ENCODE results near the gene UNCX.

The UNCX gene

DNA sequence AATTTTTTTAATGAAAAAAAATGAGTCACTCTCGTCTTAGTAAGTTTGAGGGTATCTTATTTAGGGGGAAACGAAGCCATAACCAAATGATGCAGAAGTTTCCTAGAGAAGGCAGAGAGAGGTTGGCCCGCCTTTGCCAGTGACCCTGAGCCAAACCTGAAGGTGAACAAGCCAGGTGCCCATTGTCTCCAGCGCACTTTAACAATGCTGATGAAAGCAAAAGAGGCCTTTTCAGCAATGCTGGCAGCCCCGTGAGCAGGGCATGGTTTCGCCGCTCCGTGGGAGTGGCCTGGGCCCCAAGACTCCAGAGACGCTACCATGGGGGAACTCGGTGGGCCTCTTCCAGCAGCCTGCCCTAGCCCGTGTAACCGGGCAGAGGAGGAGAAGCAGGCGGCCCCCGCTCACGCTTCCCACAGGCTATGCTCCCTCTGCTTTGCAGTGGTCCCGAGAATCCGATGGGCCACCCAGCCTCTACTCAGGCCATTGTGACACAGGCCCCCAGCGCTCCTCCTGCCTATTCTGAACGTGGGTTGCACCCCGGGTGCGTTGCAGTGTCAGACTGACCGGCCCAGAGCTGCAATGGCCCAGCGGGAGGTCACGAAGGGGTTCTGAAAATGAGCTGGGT lies 14.0 kb upstream of the UNCX start:
- no peak overlapping the region for H3K9ac ChIP-seq (ENCODE audit: low read length)
- DNase-seq, result no peak
- H4K12ac ChIP-seq (ENCODE audit: low read depth, low read length), result no peak overlapping the region
- no peak overlapping the region for H3K27ac ChIP-seq (ENCODE audit: low read depth, low read length)
- H3K14ac ChIP-seq (ENCODE audit: low read length), result no peak overlapping the region
- H4K91ac ChIP-seq (ENCODE audit: low read depth, low read length), result no peak overlapping the region
- no peak overlapping the region for H3K4me2 ChIP-seq (ENCODE audit: low read length)
- no peak overlapping the region for H3K23ac ChIP-seq (ENCODE audit: low read length)
- no CpG with 5 or more reads among the region's 24 CpGs for WGBS (ENCODE audit: extremely low coverage, insufficient coverage, insufficient read length)
- H3K79me1 ChIP-seq (ENCODE audit: low read length), result no peaks in the 10 kb centered on the region
- H3K9me3 ChIP-seq (ENCODE audit: insufficient read depth, low read depth, low read length), result peaks cover 1% of the 10 kb centered on the region
- H3K36me3 ChIP-seq (ENCODE audit: control insufficient read depth in 1 of 2, insufficient read depth in 2 of 2, low read length in 2 of 2), result no peaks in the 10 kb centered on the region
- H3K4me3 ChIP-seq (ENCODE audit: low read depth, low read length), result no peak overlapping the region
- H4K8ac ChIP-seq (ENCODE audit: low read depth, low read length), result no peak overlapping the region
- H3K27me3 ChIP-seq (ENCODE audit: insufficient read depth, low read length), result peaks cover 23% of the 10 kb centered on the region
- H2AFZ ChIP-seq (ENCODE audit: insufficient read depth, low read length, poor library complexity), result no peak overlapping the region
- no peak overlapping the region for H2AK5ac ChIP-seq (ENCODE audit: low read length)
- no peak overlapping the region for H3K4ac ChIP-seq (ENCODE audit: low read depth, low read length)
- H3K18ac ChIP-seq (ENCODE audit: low read length), result no peak overlapping the region
- no peaks in the 10 kb centered on the region for H3K79me2 ChIP-seq (ENCODE audit: control insufficient read depth, insufficient read depth, low read length, poor library complexity)
- H2BK120ac ChIP-seq (ENCODE audit: insufficient read depth, low read length, poor library complexity), result no peak overlapping the region
- no peak overlapping the region for H2BK12ac ChIP-seq (ENCODE audit: low read length)
- no peaks in the 10 kb centered on the region for H3K4me1 ChIP-seq (ENCODE audit: control insufficient read depth in 1 of 2, insufficient read depth in 2 of 2, low read length in 2 of 2)
- H2BK5ac ChIP-seq (ENCODE audit: low read depth, low read length, poor library complexity), result no peak overlapping the region

DNA sequence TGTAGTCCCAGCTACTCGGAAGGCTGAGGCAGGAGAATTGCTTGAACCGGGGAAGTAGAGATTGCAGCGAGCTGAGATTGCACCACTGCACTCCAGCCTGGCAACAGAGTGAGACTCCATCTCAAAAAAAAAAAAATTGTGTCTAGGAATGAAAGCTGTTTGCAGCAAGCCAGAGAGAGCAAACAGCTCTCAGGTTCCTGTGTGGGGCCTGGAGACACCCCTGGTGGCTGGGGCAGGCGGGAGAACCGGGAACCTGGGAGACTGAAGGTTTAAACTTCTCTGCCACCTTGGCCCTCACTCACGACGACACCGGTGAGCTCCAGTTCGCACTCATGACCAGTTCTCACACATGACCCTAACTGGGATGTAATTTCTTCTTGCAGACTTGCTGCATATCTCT lies 13.2 kb upstream of the UNCX start:
- Histone ChIP-seq H3K9ac (ENCODE audit: low read length) (no peak overlapping the region), H4K8ac (ENCODE audit: low read depth, low read length) (no peak overlapping the region), H3K36me3 (ENCODE audit: control insufficient read depth in 1 of 2, insufficient read depth in 2 of 2, low read length in 2 of 2) (no peaks in the 10 kb centered on the region), H2BK5ac (ENCODE audit: low read depth, low read length, poor library complexity) (no peak overlapping the region), H3K18ac (ENCODE audit: low read length) (no peak overlapping the region), H3K79me2 (ENCODE audit: control insufficient read depth, insufficient read depth, low read length, poor library complexity) (no peaks in the 10 kb centered on the region), H3K27ac (ENCODE audit: low read depth, low read length) (no peak overlapping the region), H2BK12ac (ENCODE audit: low read length) (no peak overlapping the region), H3K4ac (ENCODE audit: low read depth, low read length) (no peak overlapping the region), H3K27me3 (ENCODE audit: insufficient read depth, low read length) (peaks cover 32% of the 10 kb centered on the region), H4K12ac (ENCODE audit: low read depth, low read length) (no peak overlapping the region), H3K23ac (ENCODE audit: low read length) (no peak overlapping the region), H2AK5ac (ENCODE audit: low read length) (no peak overlapping the region), H2AFZ (ENCODE audit: insufficient read depth, low read length, poor library complexity) (no peak overlapping the region), H3K79me1 (ENCODE audit: low read length) (no peaks in the 10 kb centered on the region), H3K4me3 (ENCODE audit: low read depth, low read length) (no peak overlapping the region), H2BK120ac (ENCODE audit: insufficient read depth, low read length, poor library complexity) (no peak overlapping the region), H4K91ac (ENCODE audit: low read depth, low read length) (no peak overlapping the region), H3K9me3 (ENCODE audit: insufficient read depth, low read depth, low read length) (peaks cover 4% of the 10 kb centered on the region), H3K4me2 (ENCODE audit: low read length) (no peak overlapping the region), H3K4me1 (ENCODE audit: control insufficient read depth in 1 of 2, insufficient read depth in 2 of 2, low read length in 2 of 2) (no peaks in the 10 kb centered on the region), H3K14ac (ENCODE audit: low read length) (no peak overlapping the region)
- no peak for DNase-seq
- no CpG with 5 or more reads among the region's 9 CpGs for WGBS (ENCODE audit: extremely low coverage, insufficient coverage, insufficient read length)

- Histone ChIP-seq H3K27me3 (ENCODE audit: insufficient read depth, low read length) (peaks cover 35% of the 10 kb centered on the region), H3K79me2 (ENCODE audit: control insufficient read depth, insufficient read depth, low read length, poor library complexity) (no peaks in the 10 kb centered on the region), H3K36me3 (ENCODE audit: control insufficient read depth in 1 of 2, insufficient read depth in 2 of 2, low read length in 2 of 2) (no peaks in the 10 kb centered on the region), H3K14ac (ENCODE audit: low read length) (no peak overlapping the region), H3K18ac (ENCODE audit: low read length) (no peak overlapping the region), H3K4ac (ENCODE audit: low read depth, low read length) (no peak overlapping the region), H3K23ac (ENCODE audit: low read length) (no peak overlapping the region), H3K27ac (ENCODE audit: low read depth, low read length) (no peak overlapping the region), H3K9ac (ENCODE audit: low read length) (no peak overlapping the region), H2BK120ac (ENCODE audit: insufficient read depth, low read length, poor library complexity) (no peak overlapping the region), H2BK12ac (ENCODE audit: low read length) (no peak overlapping the region), H4K8ac (ENCODE audit: low read depth, low read length) (no peak overlapping the region), H2AFZ (ENCODE audit: insufficient read depth, low read length, poor library complexity) (no peak overlapping the region), H2AK5ac (ENCODE audit: low read length) (no peak overlapping the region), H3K9me3 (ENCODE audit: insufficient read depth, low read depth, low read length) (peaks cover 4% of the 10 kb centered on the region), H3K4me3 (ENCODE audit: low read depth, low read length) (no peak overlapping the region), H2BK5ac (ENCODE audit: low read depth, low read length, poor library complexity) (no peak overlapping the region), H3K4me1 (ENCODE audit: control insufficient read depth in 1 of 2, insufficient read depth in 2 of 2, low read length in 2 of 2) (no peaks in the 10 kb centered on the region), H3K79me1 (ENCODE audit: low read length) (no peaks in the 10 kb centered on the region), H3K4me2 (ENCODE audit: low read length) (no peak overlapping the region), H4K12ac (ENCODE audit: low read depth, low read length) (no peak overlapping the region), H4K91ac (ENCODE audit: low read depth, low read length) (no peak overlapping the region)
- no peak for DNase-seq
- no CpG with 5 or more reads among the region's 13 CpGs for WGBS (ENCODE audit: extremely low coverage, insufficient coverage, insufficient read length)
These were observed 12.5 kb upstream of the UNCX start for GRCh38 chr7:1220000-1220726.

DNA sequence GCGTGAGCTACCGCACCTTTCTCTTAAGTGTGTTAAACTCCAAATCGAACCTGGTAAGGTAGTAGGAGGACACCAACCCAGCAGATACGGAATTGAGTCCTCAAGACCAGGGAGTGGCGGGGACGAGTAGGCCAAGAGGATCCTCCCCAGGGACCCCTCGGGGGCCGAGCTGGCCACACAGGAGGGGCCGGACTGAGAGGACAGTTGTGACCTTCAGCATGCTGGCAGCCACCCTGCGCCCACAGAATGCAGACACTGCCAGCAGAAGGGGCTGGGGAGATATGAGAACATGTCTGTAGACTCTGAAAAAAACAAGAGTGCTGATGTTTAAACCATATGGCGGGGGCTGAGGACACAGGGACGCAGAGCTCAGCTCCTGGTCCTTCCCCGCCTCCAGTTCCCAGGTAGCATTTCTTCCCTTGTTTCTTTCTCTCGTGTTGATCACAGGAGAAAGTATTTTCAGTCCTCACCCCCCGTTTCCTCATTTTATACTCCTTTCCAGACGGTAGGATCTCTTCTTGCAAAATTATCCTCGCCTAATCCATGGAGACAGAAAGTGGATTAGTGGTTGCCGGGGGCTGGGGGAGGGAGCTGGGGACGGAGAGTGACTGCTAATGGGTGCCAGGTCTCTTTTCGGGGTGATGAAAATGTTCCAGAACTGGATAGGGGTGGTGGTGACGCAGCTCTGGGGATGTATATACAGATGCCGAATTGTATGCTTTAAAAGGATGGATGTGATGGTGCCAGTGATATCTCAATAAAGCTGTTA lies 11.5 kb upstream of the UNCX start:
- H2AFZ ChIP-seq (ENCODE audit: insufficient read depth, low read length, poor library complexity), result no peak overlapping the region
- H2AK5ac ChIP-seq (ENCODE audit: low read length), result no peak overlapping the region
- no peak for DNase-seq
- no peak overlapping the region for H2BK120ac ChIP-seq (ENCODE audit: insufficient read depth, low read length, poor library complexity)
- H3K4me3 ChIP-seq (ENCODE audit: low read depth, low read length), result no peak overlapping the region
- no peaks in the 10 kb centered on the region for H3K36me3 ChIP-seq (ENCODE audit: control insufficient read depth in 1 of 2, insufficient read depth in 2 of 2, low read length in 2 of 2)
- H3K9ac ChIP-seq (ENCODE audit: low read length), result no peak overlapping the region
- no peak overlapping the region for H4K12ac ChIP-seq (ENCODE audit: low read depth, low read length)
- no peak overlapping the region for H2BK12ac ChIP-seq (ENCODE audit: low read length)
- no peaks in the 10 kb centered on the region for H3K79me1 ChIP-seq (ENCODE audit: low read length)
- H3K4me1 ChIP-seq (ENCODE audit: control insufficient read depth in 1 of 2, insufficient read depth in 2 of 2, low read length in 2 of 2), result no peaks in the 10 kb centered on the region
- H2BK5ac ChIP-seq (ENCODE audit: low read depth, low read length, poor library complexity), result no peak overlapping the region
- H3K27me3 ChIP-seq (ENCODE audit: insufficient read depth, low read length), result peaks cover 42% of the 10 kb centered on the region
- H3K79me2 ChIP-seq (ENCODE audit: control insufficient read depth, insufficient read depth, low read length, poor library complexity), result no peaks in the 10 kb centered on the region
- peaks cover 4% of the 10 kb centered on the region for H3K9me3 ChIP-seq (ENCODE audit: insufficient read depth, low read depth, low read length)
- H3K18ac ChIP-seq (ENCODE audit: low read length), result no peak overlapping the region
- no peak overlapping the region for H4K8ac ChIP-seq (ENCODE audit: low read depth, low read length)
- WGBS (ENCODE audit: extremely low coverage, insufficient coverage, insufficient read length), result no CpG with 5 or more reads among the region's 22 CpGs
- no peak overlapping the region for H3K23ac ChIP-seq (ENCODE audit: low read length)
- no peak overlapping the region for H4K91ac ChIP-seq (ENCODE audit: low read depth, low read length)
- no peak overlapping the region for H3K27ac ChIP-seq (ENCODE audit: low read depth, low read length)
- no peak overlapping the region for H3K4ac ChIP-seq (ENCODE audit: low read depth, low read length)
- H3K4me2 ChIP-seq (ENCODE audit: low read length), result no peak overlapping the region
- no peak overlapping the region for H3K14ac ChIP-seq (ENCODE audit: low read length)
